ENCODE data around the gene FGF11.

DNA sequence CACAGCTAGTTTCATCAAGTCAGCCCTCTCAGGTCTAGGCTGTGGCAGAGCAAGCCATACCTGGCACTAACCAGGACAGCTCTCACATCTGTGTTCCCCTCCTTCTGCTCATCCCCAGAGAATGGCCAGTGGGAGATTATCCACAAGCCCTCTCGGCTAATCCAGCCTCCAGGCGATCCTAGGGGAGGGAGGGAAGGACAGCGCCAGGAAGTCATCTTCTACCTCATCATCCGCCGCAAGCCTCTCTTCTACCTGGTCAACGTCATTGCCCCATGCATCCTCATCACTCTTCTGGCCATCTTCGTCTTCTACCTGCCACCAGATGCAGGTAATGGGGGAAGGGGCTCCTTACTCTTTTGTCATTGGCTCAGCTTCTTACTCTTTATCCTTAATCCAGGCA, 9.1 kb downstream of the FGF11 start:
- TF ChIP-seq POLR2A (IDR thresholded peaks at IDR 0.05; ENCODE audit: low read length) = no peak
- TF ChIP-seq, protein P1, sequence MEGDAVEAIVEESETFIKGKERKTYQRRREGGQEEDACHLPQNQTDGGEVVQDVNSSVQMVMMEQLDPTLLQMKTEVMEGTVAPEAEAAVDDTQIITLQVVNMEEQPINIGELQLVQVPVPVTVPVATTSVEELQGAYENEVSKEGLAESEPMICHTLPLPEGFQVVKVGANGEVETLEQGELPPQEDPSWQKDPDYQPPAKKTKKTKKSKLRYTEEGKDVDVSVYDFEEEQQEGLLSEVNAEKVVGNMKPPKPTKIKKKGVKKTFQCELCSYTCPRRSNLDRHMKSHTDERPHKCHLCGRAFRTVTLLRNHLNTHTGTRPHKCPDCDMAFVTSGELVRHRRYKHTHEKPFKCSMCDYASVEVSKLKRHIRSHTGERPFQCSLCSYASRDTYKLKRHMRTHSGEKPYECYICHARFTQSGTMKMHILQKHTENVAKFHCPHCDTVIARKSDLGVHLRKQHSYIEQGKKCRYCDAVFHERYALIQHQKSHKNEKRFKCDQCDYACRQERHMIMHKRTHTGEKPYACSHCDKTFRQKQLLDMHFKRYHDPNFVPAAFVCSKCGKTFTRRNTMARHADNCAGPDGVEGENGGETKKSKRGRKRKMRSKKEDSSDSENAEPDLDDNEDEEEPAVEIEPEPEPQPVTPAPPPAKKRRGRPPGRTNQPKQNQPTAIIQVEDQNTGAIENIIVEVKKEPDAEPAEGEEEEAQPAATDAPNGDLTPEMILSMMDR (IDR thresholded peaks at IDR 0.05) = no peak
- no peak for TF ChIP-seq CEBPB (IDR thresholded peaks at IDR 0.05)
- no peak for TF ChIP-seq JUNB (IDR thresholded peaks at IDR 0.05)
- no peak for TF ChIP-seq GATA3 (IDR thresholded peaks at IDR 0.05; ENCODE audit: borderline replicate concordance)
- TF ChIP-seq MYC (IDR thresholded peaks at IDR 0.05; ENCODE audit: borderline replicate concordance, low read length) = no peak
- TF ChIP-seq SMC3 (IDR thresholded peaks at IDR 0.05) = no peak
- TF ChIP-seq FOSL2 (IDR thresholded peaks at IDR 0.05) = no peak
- no peak for TF ChIP-seq FOSL2 (CRISPR knock-in tag; IDR thresholded peaks at IDR 0.05)
- TF ChIP-seq NR3C1 (IDR thresholded peaks at IDR 0.05) = no peak
- no peak for TF ChIP-seq ESRRA (IDR thresholded peaks at IDR 0.05; ENCODE audit: borderline replicate concordance, low read length)
- no peak for TF ChIP-seq BHLHE40 (IDR thresholded peaks at IDR 0.05; ENCODE audit: low read depth, low read length)
- no peak for TF ChIP-seq RFX5 (IDR thresholded peaks at IDR 0.05)
- TF ChIP-seq EP300 (IDR thresholded peaks at IDR 0.05) = no peak
